NCI-H748 (cell line): ENCODE results near the gene BMP7.
"Not testable (repeated sequence)": the region's sequence is repeated elsewhere in the genome, so short reads cannot be mapped to it uniquely, and the experiment has no call there.

Experiments used
- DNase-seq: peaks from one replicate; lab custom pipeline; 2025; ENCODE audit not compliant: unreplicated experiment; lab: John Stamatoyannopoulos, UW

The BMP7 gene

GRCh38 chr20:57194154-57194553 is 72.3 kb downstream of the BMP7 start:
- no peak for DNase-seq

- no peak for DNase-seq
Observed at GRCh38 chr20:57193094-57193493, 73.3 kb downstream of the BMP7 start.

- no peak for DNase-seq
Observed at GRCh38 chr20:57192311-57192710, 74.1 kb downstream of the BMP7 start.

- not testable (repeated sequence) for DNase-seq
Observed at GRCh38 chr20:57191265-57191638, 75.2 kb downstream of the BMP7 start.

- DNase-seq: no peak
Observed at GRCh38 chr20:57190536-57191264, 75.7 kb downstream of the BMP7 start.

GRCh38 chr20:57189713-57190112 is 76.7 kb downstream of the BMP7 start:
- DNase-seq: no peak

GRCh38 chr20:57188576-57189079 is 77.8 kb downstream of the BMP7 start:
- no peak for DNase-seq

GRCh38 chr20:57188056-57188455 is 78.4 kb downstream of the BMP7 start:
- DNase-seq: no peak

- no peak for DNase-seq
Observed at GRCh38 chr20:57187068-57187634, 79.3 kb downstream of the BMP7 start.

- no peak for DNase-seq
Observed at GRCh38 chr20:57186192-57186591, 80.2 kb downstream of the BMP7 start.

GRCh38 chr20:57185188-57185743 is 81.2 kb downstream of the BMP7 start:
- DNase-seq: no peak

- no peak for DNase-seq
Observed at GRCh38 chr20:57183457-57184009, 82.9 kb downstream of the BMP7 start.

- no peak for DNase-seq
Observed at GRCh38 chr20:57181639-57182038, 84.8 kb downstream of the BMP7 start.

- DNase-seq: no peak
Observed at GRCh38 chr20:57180954-57181353, 85.5 kb downstream of the BMP7 start.

GRCh38 chr20:57180387-57180786 is 86.1 kb downstream of the BMP7 start:
- DNase-seq: no peak

GRCh38 chr20:57179265-57179664 is 87.2 kb downstream of the BMP7 start:
- DNase-seq: no peak

- no peak for DNase-seq
Observed at GRCh38 chr20:57178582-57179111, 87.8 kb downstream of the BMP7 start.

GRCh38 chr20:57177636-57178280 is 88.7 kb downstream of the BMP7 start:
- no peak for DNase-seq

- no peak for DNase-seq
Observed at GRCh38 chr20:57176842-57177241, 89.6 kb downstream of the BMP7 start.

GRCh38 chr20:57175397-57176010 is 90.9 kb downstream of the BMP7 start:
- DNase-seq: no peak

- no peak for DNase-seq
Observed at GRCh38 chr20:57174737-57175136, 91.7 kb downstream of the BMP7 start.
